GM18867 (cell line): ENCODE data around the gene GLIS2.
A peak's percentile ranks its signal among the peaks of the same experiment; 100 is the strongest.

Source experiments
- ATAC-seq: cut with Tn5 transposase; IDR thresholded peaks from one replicate; pipeline ENCODE4 v1.9.1; 2021; ENCODE audit warnings: mild to moderate bottlenecking, moderate library complexity; ENCODE audit not compliant: unreplicated experiment

GLIS2 gene

GRCh38 chr16:4367393-4367856, 51.6 kb downstream of the GLIS2 start:
- ATAC-seq, result no peak

DNA sequence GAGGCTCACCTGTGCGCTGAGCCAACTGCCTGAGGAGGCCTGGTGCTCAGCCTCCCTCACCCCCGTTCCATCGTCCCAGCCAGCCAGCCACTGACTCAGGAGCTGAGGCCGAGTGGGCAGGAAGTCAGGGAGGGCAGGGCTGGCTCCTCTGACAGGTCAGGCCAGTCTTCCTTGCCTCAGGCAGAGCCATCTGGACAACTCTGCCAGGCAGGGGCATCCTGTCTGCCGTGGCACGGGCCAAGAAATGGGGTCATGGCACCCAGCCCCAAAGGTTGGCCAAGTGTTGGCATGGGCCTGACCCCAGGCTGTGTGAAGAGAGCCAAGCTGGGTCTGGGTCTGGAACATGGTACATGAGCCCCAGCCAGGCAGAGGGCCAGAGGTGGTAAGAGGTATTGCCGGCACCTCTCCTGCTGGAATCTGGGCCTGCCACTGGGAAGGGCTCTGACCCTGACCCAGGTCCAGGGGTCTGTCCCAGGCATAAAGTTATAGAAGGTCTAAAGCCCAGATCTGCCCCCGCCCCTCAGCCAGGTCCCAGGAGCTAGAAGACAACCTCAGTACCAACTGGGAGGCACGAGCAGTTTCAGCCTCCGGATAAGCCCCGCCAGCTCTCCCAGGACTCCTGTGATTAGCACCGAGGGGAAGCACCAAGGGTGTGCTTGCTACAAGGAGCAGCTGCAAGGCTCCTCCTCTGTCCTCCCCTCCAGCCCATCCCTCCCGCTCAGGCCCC, 53.3 kb downstream of the GLIS2 start:
- no peak for ATAC-seq

- ATAC-seq, result no peak
These were observed 54.3 kb downstream of the GLIS2 start for GRCh38 chr16:4370151-4370550.

DNA sequence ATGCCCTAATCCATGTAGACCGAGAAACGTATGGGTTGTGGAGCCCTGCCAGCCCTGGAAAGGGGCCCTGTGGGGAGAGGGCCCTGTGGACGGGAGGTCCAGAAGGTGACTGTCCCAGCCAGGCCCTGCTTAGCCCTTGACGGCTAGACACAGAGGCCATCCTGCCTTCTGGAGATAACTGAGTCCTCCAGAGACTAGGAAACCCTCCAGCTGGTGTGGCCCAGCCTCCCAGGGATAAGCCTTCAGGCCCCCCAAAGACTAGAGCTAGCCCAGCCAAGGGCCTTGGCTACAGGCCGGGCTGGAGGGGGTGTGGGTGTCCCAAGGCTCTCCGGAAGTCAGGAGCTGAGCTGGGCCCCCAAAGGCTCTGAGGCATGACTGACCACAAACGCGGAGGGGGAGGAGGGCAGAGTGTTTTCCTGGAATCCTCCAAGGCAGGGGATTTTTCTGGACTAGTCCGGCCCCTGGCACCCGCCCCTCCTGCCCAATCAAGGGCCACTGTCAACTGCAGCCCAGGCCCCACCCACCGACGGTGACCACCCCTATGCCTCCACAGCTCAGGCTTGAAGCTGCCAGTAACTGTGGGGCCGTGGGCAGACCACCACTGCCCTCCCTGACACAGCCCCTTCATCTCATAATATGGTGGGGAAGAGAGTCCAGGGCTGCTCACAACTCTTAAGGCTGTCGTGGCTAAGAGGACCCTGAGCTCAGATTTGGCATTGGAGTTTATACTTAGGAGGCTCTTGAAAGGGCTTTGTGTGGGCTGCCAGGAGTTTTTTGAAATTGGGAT, 54.9 kb downstream of the GLIS2 start:
- ATAC-seq, result no peak

GRCh38 chr16:4371357-4372000, 55.6 kb downstream of the GLIS2 start, which contains the start of gene VASN:
TSS of gene VASN (plus strand) at chr16:4371848. CDS start at chr16:4380878, 9,030 bp downstream.
- ATAC-seq, result peak; percentile 58

DNA sequence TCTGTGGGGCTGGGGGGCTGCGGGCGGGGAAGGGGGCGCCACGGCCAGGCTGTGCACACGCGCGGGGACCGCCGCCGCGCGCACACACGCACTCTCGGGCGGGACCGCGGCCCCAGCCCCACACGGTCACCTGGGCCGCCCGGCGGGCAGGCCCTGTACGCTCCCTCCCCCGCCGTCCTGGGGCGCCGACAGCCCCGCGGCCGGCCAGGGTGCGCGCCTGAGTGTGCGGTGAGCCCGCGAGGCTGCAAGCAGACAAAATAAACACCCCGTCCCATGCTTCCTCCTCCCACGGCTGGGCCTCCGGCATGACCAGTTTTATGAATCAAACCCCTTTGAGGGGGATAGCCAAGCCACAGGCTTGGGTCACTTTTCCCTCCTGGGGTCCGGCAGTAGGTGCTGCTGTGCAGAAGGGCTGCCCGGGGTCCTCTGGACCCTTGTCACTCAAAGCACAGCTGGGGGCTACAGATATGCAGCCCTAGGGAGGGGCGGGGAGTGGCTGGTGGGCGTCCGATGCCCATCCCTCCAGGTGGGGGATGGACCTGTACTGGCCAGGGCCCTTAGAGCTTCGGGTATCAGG, 56.2 kb downstream of the GLIS2 start:
- ATAC-seq, result peak; percentile 33

- no peak for ATAC-seq
These were observed 56.9 kb downstream of the GLIS2 start for GRCh38 chr16:4372578-4373355.

DNA sequence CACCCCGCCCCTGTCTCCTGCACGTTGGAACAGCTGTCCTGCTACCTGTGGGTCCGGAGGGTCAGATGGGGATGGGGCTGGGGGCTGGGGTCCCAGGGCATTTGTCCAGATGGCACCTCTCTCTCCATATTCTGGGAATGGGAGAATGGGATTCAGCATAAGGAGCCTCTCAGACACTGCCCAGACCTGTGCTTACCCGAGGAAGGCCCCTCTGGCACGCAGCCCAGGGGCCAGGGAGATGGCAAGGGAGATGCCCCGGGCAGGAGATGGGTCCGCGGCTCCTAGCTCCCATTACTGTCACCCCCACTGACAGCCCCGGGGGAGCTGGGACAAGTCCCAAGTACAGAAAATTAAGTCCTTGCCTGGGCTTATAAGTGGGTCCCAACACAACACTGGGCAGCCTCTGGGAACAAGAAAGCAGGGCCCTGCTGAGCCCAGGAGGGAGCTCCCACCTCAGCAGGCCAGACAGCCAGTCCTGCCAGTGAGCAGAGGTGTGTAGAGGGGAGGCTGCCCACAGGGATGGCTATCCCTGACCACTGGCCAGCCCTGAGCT, 57.6 kb downstream of the GLIS2 start:
- no peak for ATAC-seq

GRCh38 chr16:4373909-4374742, 58.3 kb downstream of the GLIS2 start:
- ATAC-seq, result no peak

- ATAC-seq, result no peak
These were observed 59.9 kb downstream of the GLIS2 start for GRCh38 chr16:4375717-4376116.

DNA sequence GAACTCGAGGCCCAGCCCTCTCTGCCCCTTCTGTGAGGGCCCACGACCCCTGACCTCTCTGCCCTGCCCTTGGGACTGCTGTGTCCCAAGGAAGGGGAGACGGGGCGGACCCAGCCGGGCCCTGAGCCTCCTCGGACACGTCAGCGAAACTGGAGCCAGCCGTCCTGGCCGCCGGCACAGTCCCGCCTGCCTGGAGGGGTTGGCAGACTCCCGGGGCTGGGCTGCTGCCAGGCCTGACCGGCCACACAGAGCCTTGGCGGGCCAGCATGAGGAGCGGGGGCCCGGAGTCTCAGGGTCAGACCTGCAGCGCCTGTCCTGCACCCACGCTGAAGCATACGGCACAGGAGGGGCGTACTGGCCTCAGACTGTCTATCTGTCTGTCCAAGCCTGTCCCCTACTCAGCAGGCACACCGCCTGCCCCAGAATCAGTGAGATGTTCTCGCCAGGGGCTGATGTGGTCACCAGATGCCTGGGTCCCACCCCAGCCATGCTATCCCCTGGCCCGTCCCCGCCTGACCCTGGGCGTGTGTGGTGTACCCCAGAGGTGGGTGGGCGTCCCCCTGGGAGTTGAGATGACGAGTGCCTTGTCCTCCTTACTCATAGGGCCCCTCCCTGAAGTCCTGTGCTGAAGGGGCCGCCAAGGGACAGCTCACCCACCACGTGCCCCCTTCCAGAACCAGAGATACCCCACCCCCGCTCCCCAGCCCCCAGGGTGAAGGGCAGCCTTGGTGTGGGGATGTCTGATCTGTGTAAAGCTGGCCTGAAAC, 60.4 kb downstream of the GLIS2 start:
- no peak for ATAC-seq

GRCh38 chr16:4376893-4377572, 61.2 kb downstream of the GLIS2 start:
- no peak for ATAC-seq

DNA sequence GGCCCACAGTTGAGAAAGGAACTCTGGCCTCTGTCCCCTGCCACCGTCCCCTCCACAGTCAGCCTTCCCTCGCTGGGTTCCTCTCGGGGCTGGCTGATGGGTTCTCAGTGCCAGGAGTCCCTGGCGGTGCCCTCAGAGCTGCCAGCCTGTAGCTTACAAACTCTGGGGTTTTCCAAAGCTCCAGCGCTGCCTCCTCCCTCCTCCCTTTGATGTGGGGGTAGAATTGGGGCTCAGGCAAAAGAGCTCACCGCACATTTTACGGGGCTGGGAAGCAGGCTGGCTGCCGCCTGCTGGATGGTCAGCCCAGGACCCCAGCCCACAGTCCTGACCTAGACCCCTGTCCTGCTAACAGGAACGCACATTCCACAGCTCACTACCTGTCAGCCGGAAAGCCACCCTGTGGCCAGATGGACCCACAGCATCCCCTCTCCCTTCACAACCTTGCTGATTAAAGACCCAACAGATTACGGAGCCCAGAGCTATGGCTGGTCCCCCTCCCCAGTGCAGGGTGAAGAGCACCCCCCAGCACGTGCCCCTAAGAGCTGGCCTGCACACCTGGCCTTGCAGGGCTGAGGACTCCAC, 61.8 kb downstream of the GLIS2 start:
- no peak for ATAC-seq

GRCh38 chr16:4378161-4378666, 62.3 kb downstream of the GLIS2 start:
- ATAC-seq, result no peak

GRCh38 chr16:4378999-4379690, 63.3 kb downstream of the GLIS2 start:
- no peak for ATAC-seq

DNA sequence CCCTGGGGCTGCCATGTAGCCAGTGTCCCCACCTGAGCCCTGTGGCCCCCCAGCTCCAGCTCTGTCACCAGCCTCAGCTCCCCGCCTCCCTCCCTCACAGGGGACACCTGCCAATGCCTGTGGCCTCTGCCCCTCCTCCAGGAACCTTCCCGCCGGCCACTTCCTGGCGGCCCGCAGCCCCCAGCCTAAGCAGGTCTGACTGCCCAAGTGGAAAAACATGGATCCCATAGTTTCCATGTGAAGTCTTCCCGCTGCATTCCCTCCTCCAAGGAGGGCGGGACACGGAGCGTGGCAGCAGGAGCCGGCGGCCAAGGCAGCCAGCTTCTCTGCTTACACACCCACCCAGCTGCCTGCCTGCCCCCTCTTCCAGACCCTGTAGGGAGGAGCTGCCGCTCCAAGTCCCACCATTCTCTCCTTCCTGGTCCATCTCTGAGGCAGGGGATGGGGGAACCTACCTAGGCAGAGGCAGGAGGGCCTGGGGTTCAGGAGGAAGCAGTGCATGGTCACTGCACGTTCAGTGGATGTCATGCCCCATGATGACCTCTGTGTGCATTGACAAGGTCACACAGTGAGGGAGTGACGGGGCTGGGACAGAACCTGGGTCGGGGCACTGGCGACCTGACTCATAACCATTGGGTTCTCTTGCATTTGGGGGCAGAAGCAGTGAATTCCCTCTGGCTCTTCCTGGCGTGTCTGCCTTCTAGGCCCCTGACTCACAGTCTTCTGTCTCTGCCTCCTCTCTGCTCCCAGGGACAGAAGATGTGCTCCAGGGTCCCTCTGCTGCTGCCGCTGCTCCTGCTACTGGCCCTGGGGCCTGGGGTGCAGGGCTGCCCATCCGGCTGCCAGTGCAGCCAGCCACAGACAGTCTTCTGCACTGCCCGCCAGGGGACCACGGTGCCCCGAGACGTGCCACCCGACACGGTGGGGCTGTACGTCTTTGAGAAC, 64.5 kb downstream of the GLIS2 start:
- no peak for ATAC-seq
